HEK293 (cell line): ENCODE results near the gene TESK1.

Experiments used
- CTCF ChIP-seq: fragments of 450-650 bp; formaldehyde crosslinking; IDR thresholded peaks from 2 replicates; pipeline ENCODE4 v1.5.1; 2016; ENCODE audit warnings: missing biosample characterization, missing genetic modification characterization
- REST ChIP-seq: fragments of 450-650 bp; formaldehyde crosslinking; IDR thresholded peaks from 2 replicates; pipeline ENCODE4 v1.5.1; 2016; ENCODE audit warnings: missing biosample characterization, missing genetic modification characterization
- ZBTB21 ChIP-seq: fragments of 450-650 bp; formaldehyde crosslinking; IDR thresholded peaks from 2 replicates; pipeline ENCODE4 v1.5.1; 2017; ENCODE audit warnings: missing biosample characterization, missing genetic modification characterization
- ZNF274 ChIP-seq, 2 experiments: fragments of 200-500 bp in 1 of 2; fragments of 450-650 bp in 1 of 2; sonication (Bioruptor generic) in 1 of 2; formaldehyde crosslinking in 1 of 2; IDR thresholded peaks; 2 replicates each; pipeline versions ENCODE4 v1.5.1 to v1.6.1; 2014 to 2016; ENCODE audit warnings: borderline replicate concordance in 1 of 2, inconsistent platforms in 1 of 2, low read length in 1 of 2, missing biosample characterization in 1 of 2, missing genetic modification characterization in 1 of 2
- ZNF280D ChIP-seq: fragments of 450-650 bp; formaldehyde crosslinking; IDR thresholded peaks from 2 replicates; pipeline ENCODE4 v1.5.1; 2016; ENCODE audit warnings: missing biosample characterization, missing genetic modification characterization
- ZNF302 ChIP-seq: fragments of 450-650 bp; formaldehyde crosslinking; IDR thresholded peaks from 2 replicates; pipeline ENCODE4 v1.5.1; 2016; ENCODE audit warnings: missing biosample characterization, missing genetic modification characterization, low read depth
- ZNF335 ChIP-seq: fragments of 450-650 bp; formaldehyde crosslinking; conservative IDR thresholded peaks from 2 replicates; pipeline ENCODE4 v1.5.1; 2016; ENCODE audit warnings: missing biosample characterization, missing genetic modification characterization
- ZNF341 ChIP-seq: fragments of 450-650 bp; formaldehyde crosslinking; IDR thresholded peaks from 2 replicates; pipeline ENCODE4; 2016; ENCODE audit warnings: low read depth, missing biosample characterization, missing genetic modification characterization
- ZNF549 ChIP-seq: fragments of 450-650 bp; IDR thresholded peaks from 2 replicates; pipeline ENCODE4 v1.5.1; 2018; ENCODE audit warnings: missing biosample characterization, missing genetic modification characterization, mild to moderate bottlenecking, inconsistent platforms, moderate library complexity
- ZNF639 ChIP-seq: fragments of 450-650 bp; formaldehyde crosslinking; IDR thresholded peaks from 2 replicates; pipeline ENCODE4 v1.5.1; 2016; ENCODE audit warnings: missing biosample characterization, missing genetic modification characterization
- ZNF792 ChIP-seq: fragments of 450-650 bp; formaldehyde crosslinking; IDR thresholded peaks from 2 replicates; pipeline ENCODE4 v1.5.1; 2016; ENCODE audit warnings: missing biosample characterization, missing genetic modification characterization
- ZSCAN18 ChIP-seq: fragments of 450-650 bp; formaldehyde crosslinking; IDR thresholded peaks from 2 replicates; pipeline ENCODE4 v1.5.1; 2016; ENCODE audit warnings: missing biosample characterization, missing genetic modification characterization
- ZSCAN5A ChIP-seq: fragments of 450-650 bp; formaldehyde crosslinking; IDR thresholded peaks from 2 replicates; pipeline ENCODE4 v1.5.1; 2016; ENCODE audit warnings: missing biosample characterization, missing genetic modification characterization

- no peak for TF ChIP-seq REST (tag by site-specific recombination)
- TF ChIP-seq CTCF: no peak
- no peak for TF ChIP-seq ZNF302 (tag by site-specific recombination)
- TF ChIP-seq ZNF549 (tag by site-specific recombination): no peak
- no peak for TF ChIP-seq ZBTB21
- no peak for TF ChIP-seq ZNF280D (tag by site-specific recombination)
- TF ChIP-seq ZNF792 (tag by site-specific recombination): no peak
- TF ChIP-seq ZNF274 (IDR thresholded peaks at IDR 0.05; ENCODE audit: low read length): no peak
- TF ChIP-seq ZNF274 (tag by site-specific recombination; IDR thresholded peaks at IDR 0.05; ENCODE audit: borderline replicate concordance): no peak
- no peak for TF ChIP-seq ZNF341 (tag by site-specific recombination)
- no peak for TF ChIP-seq ZNF335 (tag by site-specific recombination)
- TF ChIP-seq ZSCAN18 (tag by site-specific recombination): no peak
- no peak for TF ChIP-seq ZNF639 (tag by site-specific recombination)
- no peak for TF ChIP-seq ZSCAN5A (tag by site-specific recombination)
Observed at GRCh38 chr9:35577486-35577885, 27.6 kb upstream of the TESK1 start.
